CD4-positive, alpha-beta T cell (primary cell): ENCODE measurements around the gene ACSS2. TPM values are rescaled to one million over a fixed set of nuclear protein-coding genes. Genes with fewer than 3 reads are reported as not detected.

Experiments
- ATAC-seq: fragments of 200-7000 bp; cut with Tn5 transposase; one replicate; pipeline ENCODE4 v1.10.0; 2022; ENCODE audit warnings: mild to moderate bottlenecking; ENCODE audit not compliant: poor library complexity
- CTCF ChIA-PET: fragments of 350-600 bp; sonication (Branson Sonifier 250); formaldehyde crosslinking; loops from one replicate; lab custom pipeline; 2021; ENCODE audit warnings: antibody characterized with exemption, inconsistent platforms; lab: Charles Lee
- POLR2A ChIA-PET: fragments of 350-600 bp; sonication (Branson Sonifier 250); formaldehyde crosslinking; loops from one replicate; lab custom pipeline; 2021; ENCODE audit warnings: antibody characterized with exemption, inconsistent platforms; lab: Charles Lee
- DNase-seq, 14 experiments: peaks; one replicate each; pipeline ENCODE4 v3.0.0-alpha.2; 2013 to 2020; ENCODE audit warnings: mixed read lengths in 2 of 14
- H3K27ac ChIP-seq, 2 donors: one replicate each; pipeline versions ENCODE4 v1.5.1 to v1.7.0; 2013; ENCODE audit warnings: low read length in 2 of 2, low read depth in 1 of 2, mild to moderate bottlenecking in 1 of 2
- H3K27me3 ChIP-seq, 2 experiments: 1 replicate in 1 of 2; 2 replicates in 1 of 2; pipeline versions ENCODE4 v1.6.1 to v1.7.0; 2013; ENCODE audit warnings: low read length in 2 of 2, control low read depth in 1 of 2, mild to moderate bottlenecking in 1 of 2, moderate library complexity in 1 of 2; ENCODE audit not compliant: insufficient read depth in 2 of 2, control insufficient read depth in 1 of 2
- H3K36me3 ChIP-seq: one replicate; pipeline ENCODE4 v1.6.1; 2013; ENCODE audit warnings: low read length, control low read depth; ENCODE audit not compliant: insufficient read depth
- H3K4me1 ChIP-seq: one replicate; pipeline ENCODE4 v1.6.1; 2013; ENCODE audit warnings: low read length, control low read depth; ENCODE audit not compliant: insufficient read depth
- H3K4me3 ChIP-seq: one replicate; pipeline ENCODE4 v1.5.1; 2013; ENCODE audit warnings: mild to moderate bottlenecking, low read length, moderate library complexity
- H3K9me3 ChIP-seq, 2 experiments: 1 replicate in 1 of 2; 2 replicates in 1 of 2; pipeline versions ENCODE4 v1.6.1 to v1.7.0; 2013; ENCODE audit warnings: low read length in 2 of 2, mild to moderate bottlenecking in 2 of 2, control low read depth in 1 of 2, moderate library complexity in 1 of 2; ENCODE audit not compliant: control insufficient read depth in 1 of 2, insufficient read depth in 1 of 2
- H3K27ac Mint-ChIP-seq: one replicate; pipeline ENCODE4 v1.8.0; 2020; ENCODE audit warnings: mixed read lengths
- H3K27me3 Mint-ChIP-seq: one replicate; pipeline ENCODE4 v1.8.0; 2021; ENCODE audit warnings: mixed read lengths
- H3K36me3 Mint-ChIP-seq: one replicate; pipeline ENCODE4 v1.8.0; 2021; ENCODE audit warnings: low read depth, mixed read lengths
- H3K4me1 Mint-ChIP-seq: one replicate; pipeline ENCODE4 v1.8.0; 2021; ENCODE audit warnings: low read depth, mixed read lengths
- H3K4me3 Mint-ChIP-seq: one replicate; pipeline ENCODE4 v1.8.0; 2020; ENCODE audit warnings: mild to moderate bottlenecking, mixed read lengths
- H3K9me3 Mint-ChIP-seq: one replicate; pipeline ENCODE4 v1.8.0; 2020; ENCODE audit warnings: mixed read lengths
- CTCF ChIP-seq: fragments of 200-600 bp; IDR thresholded peaks from one replicate; pipeline ENCODE4 v1.8.0; 2022; ENCODE audit warnings: antibody characterized with exemption, mild to moderate bottlenecking
- intact Hi-C, 2 experiments: fragments of 100-400 bp; cut with DNase I in 1 of 2; cut with micrococcal nuclease in 1 of 2; formaldehyde crosslinking; loops; one replicate each; pipeline versions ENCODE4 v1.15.1 to v1.9.0; 2023 to 2025; cut with DNase I, micrococcal nuclease
- total RNA-seq, 174 experiments: library from RNA in 2 of 174; stranded (reverse) in 2 of 174; gene quantifications; one replicate each; pipeline ENCODE4 v1.2.3 and lab custom pipeline; 2021 to 2026

The ACSS2 gene
- total RNA-seq, 2 experiments from 2014 or later, result 15.6 to 18.8 TPM

GRCh38 chr20:34859826-34860545 is 16.4 kb upstream of the ACSS2 start:
- intact Hi-C loops, result no loop called here
- H3K27ac Mint-ChIP-seq, result no peak overlapping the region
- no peak overlapping the region for H3K4me3 Mint-ChIP-seq
- no peaks in the 10 kb centered on the region for H3K4me1 ChIP-seq
- ChIA-PET POLR2A (no interaction called here), CTCF (interaction anchor here (0.5 kb wide), 1 partner anchor 68 kb away, joined by 3 read pairs; no protein-coding TSS in a partner anchor)
- ATAC-seq (no peak), DNase-seq (no peak)
- no peaks in the 10 kb centered on the region for H3K27me3 Mint-ChIP-seq
- H3K9me3 Mint-ChIP-seq, result no peaks in the 10 kb centered on the region
- no peaks in the 10 kb centered on the region for H3K4me1 Mint-ChIP-seq
- peaks cover 41% of the 10 kb centered on the region for H3K36me3 ChIP-seq
- no peaks in the 10 kb centered on the region for H3K27me3 ChIP-seq
- H3K9me3 ChIP-seq, result no peaks in the 10 kb centered on the region
- TF ChIP-seq CTCF, result no peak
- H3K4me3 ChIP-seq, result no peak overlapping the region
- no peak overlapping the region for H3K27ac ChIP-seq
- peaks cover 57% of the 10 kb centered on the region for H3K36me3 Mint-ChIP-seq

GRCh38 chr20:34861386-34862084 is 14.9 kb upstream of the ACSS2 start:
- Mint-ChIP-seq H3K4me1 (no peaks in the 10 kb centered on the region), H3K4me3 (no peak overlapping the region), H3K36me3 (peaks cover 56% of the 10 kb centered on the region), H3K9me3 (no peaks in the 10 kb centered on the region), H3K27ac (no peak overlapping the region), H3K27me3 (no peaks in the 10 kb centered on the region)
- H3K27ac ChIP-seq, result no peak overlapping the region
- no peaks in the 10 kb centered on the region for H3K4me1 ChIP-seq
- H3K4me3 ChIP-seq, result no peak overlapping the region
- no peaks in the 10 kb centered on the region for H3K9me3 ChIP-seq
- H3K27me3 ChIP-seq, result no peaks in the 10 kb centered on the region
- TF ChIP-seq CTCF, result no peak
- intact Hi-C loops, result no loop called here
- H3K36me3 ChIP-seq, result peaks cover 33% of the 10 kb centered on the region
- DNase-seq (no peak), ATAC-seq (no peak)
- POLR2A ChIA-PET, result no interaction called here
- CTCF ChIA-PET, result no interaction called here

- H3K27ac ChIP-seq, result no peak overlapping the region
- Mint-ChIP-seq H3K36me3 (peaks cover 47% of the 10 kb centered on the region), H3K27ac (no peak overlapping the region), H3K4me1 (no peaks in the 10 kb centered on the region), H3K4me3 (no peak overlapping the region), H3K27me3 (no peaks in the 10 kb centered on the region), H3K9me3 (no peaks in the 10 kb centered on the region)
- ATAC-seq (no peak), DNase-seq (no peak)
- H3K4me1 ChIP-seq, result no peaks in the 10 kb centered on the region
- peaks cover 25% of the 10 kb centered on the region for H3K36me3 ChIP-seq
- ChIA-PET CTCF (no interaction called here), POLR2A (no interaction called here)
- H3K4me3 ChIP-seq, result no peak overlapping the region
- H3K27me3 ChIP-seq, result no peaks in the 10 kb centered on the region
- intact Hi-C loops, result no loop called here
- H3K9me3 ChIP-seq, result no peaks in the 10 kb centered on the region
- no peak for TF ChIP-seq CTCF
Measured at GRCh38 chr20:34862724-34863123, 13.7 kb upstream of the ACSS2 start.
